B cell (primary cell): Measurements from ENCODE around the gene BICDL1.

Experiments
- EZH2 ChIP-seq: IDR thresholded peaks from 2 replicates; pipeline ENCODE4 v1.6.1; 2012; ENCODE audit warnings: borderline replicate concordance, low read depth, mild to moderate bottlenecking, moderate library complexity, low read length; ENCODE audit not compliant: insufficient read depth, poor library complexity, severe bottlenecking
- TF ChIP-seq, protein P1 (sequence below): fragments of 200-600 bp; IDR thresholded peaks from one replicate; pipeline ENCODE4 v1.8.0; 2022; ENCODE audit warnings: antibody characterized with exemption, mild to moderate bottlenecking

- TF ChIP-seq, protein P1, sequence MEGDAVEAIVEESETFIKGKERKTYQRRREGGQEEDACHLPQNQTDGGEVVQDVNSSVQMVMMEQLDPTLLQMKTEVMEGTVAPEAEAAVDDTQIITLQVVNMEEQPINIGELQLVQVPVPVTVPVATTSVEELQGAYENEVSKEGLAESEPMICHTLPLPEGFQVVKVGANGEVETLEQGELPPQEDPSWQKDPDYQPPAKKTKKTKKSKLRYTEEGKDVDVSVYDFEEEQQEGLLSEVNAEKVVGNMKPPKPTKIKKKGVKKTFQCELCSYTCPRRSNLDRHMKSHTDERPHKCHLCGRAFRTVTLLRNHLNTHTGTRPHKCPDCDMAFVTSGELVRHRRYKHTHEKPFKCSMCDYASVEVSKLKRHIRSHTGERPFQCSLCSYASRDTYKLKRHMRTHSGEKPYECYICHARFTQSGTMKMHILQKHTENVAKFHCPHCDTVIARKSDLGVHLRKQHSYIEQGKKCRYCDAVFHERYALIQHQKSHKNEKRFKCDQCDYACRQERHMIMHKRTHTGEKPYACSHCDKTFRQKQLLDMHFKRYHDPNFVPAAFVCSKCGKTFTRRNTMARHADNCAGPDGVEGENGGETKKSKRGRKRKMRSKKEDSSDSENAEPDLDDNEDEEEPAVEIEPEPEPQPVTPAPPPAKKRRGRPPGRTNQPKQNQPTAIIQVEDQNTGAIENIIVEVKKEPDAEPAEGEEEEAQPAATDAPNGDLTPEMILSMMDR = no peak
- TF ChIP-seq EZH2 = no peak
Measured at GRCh38 chr12:120032242-120032641, 43.2 kb downstream of the BICDL1 start.
